Hindlimb muscle (tissue), 1 donor: ENCODE data around the gene ZNF436. TPM values are rescaled to one million over a fixed set of nuclear protein-coding genes. Genes with fewer than 3 reads are reported as not detected.

Experiments
- polyA plus RNA-seq: library from polyadenylated mRNA; unstranded; fragments of 120-200 nt; gene quantifications from one replicate; pipeline ENCODE4 v1.2.1, GENCODE V29; 2013; ENCODE audit not compliant: insufficient read length

The ZNF436 gene
- polyA plus RNA-seq, 1 donor, result 38.5 TPM

Other genes with a start within 250 kb of the ZNF436 start
- gene LUZP1, start 201.0 kb downstream of the ZNF436 start, polyA plus RNA-seq, result 14.0 TPM
- 0.09 TPM for gene HTR1D, start 152.3 kb downstream of the ZNF436 start, polyA plus RNA-seq
- gene HNRNPR, start 25.6 kb downstream of the ZNF436 start, polyA plus RNA-seq, result 125 TPM
- gene TCEA3, start 54.9 kb upstream of the ZNF436 start, polyA plus RNA-seq, result 430 TPM
- 57.1 TPM for gene ASAP3, start 114.3 kb upstream of the ZNF436 start, polyA plus RNA-seq
- gene E2F2, start 161.4 kb upstream of the ZNF436 start, polyA plus RNA-seq, result 3.9 TPM
- 55.0 TPM for gene ID3, start 189.7 kb upstream of the ZNF436 start, polyA plus RNA-seq